ENCODE results near the gene OSBPL6.
"Not testable (repeated sequence)": the region's sequence is repeated elsewhere in the genome, so short reads cannot be mapped to it uniquely, and the experiment has no call there.

GRCh38 chr2:178153878-178154277 lies 40.4 kb upstream of the OSBPL6 start:
- TF ChIP-seq POLR2A, CTCF (IDR thresholded peaks at IDR 0.05): not testable (repeated sequence)

Data from heart left ventricle (tissue), 13 donors.